K562 (cell line): Measurements from ENCODE around the gene RNF150. TPM values are rescaled to one million over a fixed set of nuclear protein-coding genes. Genes with fewer than 3 reads are reported as not detected.

Source experiments
- AFF1 ChIP-seq, 2 experiments: fragments of 450-650 bp; IDR thresholded peaks; 2 replicates each; pipeline ENCODE4 v1.6.1; 2018; ENCODE audit warnings: mild to moderate bottlenecking in 2 of 2, low read depth in 1 of 2; ENCODE audit not compliant: partially characterized antibody in 2 of 2
- E2F5 ChIP-seq: sonication (generic); formaldehyde crosslinking; IDR thresholded peaks from 2 replicates; pipeline ENCODE4 v1.8.0; 2022; ENCODE audit warnings: mild to moderate bottlenecking, missing genetic modification reagents
- FOXA3 ChIP-seq, 2 experiments: fragments of 450-650 bp in 1 of 2; sonication (generic) in 1 of 2; formaldehyde crosslinking; IDR thresholded peaks in 1 of 2; conservative IDR thresholded peaks in 1 of 2; 2 replicates each; pipeline versions ENCODE4 v1.4.0 to v1.8.0; 2020 to 2022; ENCODE audit warnings: mild to moderate bottlenecking in 2 of 2, missing genetic modification reagents in 1 of 2
- GATA2 ChIP-seq: sonication (generic); formaldehyde crosslinking; IDR thresholded peaks from 2 replicates; pipeline ENCODE4 v1.4.0; 2020; ENCODE audit warnings: mild to moderate bottlenecking, missing genetic modification reagents
- HNRNPL ChIP-seq: fragments of 200-400 bp; formaldehyde crosslinking; IDR thresholded peaks from 2 replicates; pipeline ENCODE4 v1.6.1; 2017; ENCODE audit warnings: low read depth, mild to moderate bottlenecking, low read length
- SLC30A9 ChIP-seq: fragments of 250-450 bp; sonication (Bioruptor Pico); IDR thresholded peaks from 2 replicates; pipeline ENCODE4 v1.8.0; 2022; ENCODE audit warnings: mild to moderate bottlenecking, moderate library complexity
- SMARCA5 ChIP-seq: fragments of 450-650 bp; IDR thresholded peaks from 2 replicates; pipeline ENCODE4 v1.6.1; 2016
- SNIP1 ChIP-seq: fragments of 450-650 bp; IDR thresholded peaks from 2 replicates; pipeline ENCODE4 v1.7.1; 2017; ENCODE audit warnings: low read depth, mild to moderate bottlenecking
- SRSF7 ChIP-seq: fragments of 200-400 bp; formaldehyde crosslinking; optimal IDR thresholded peaks from 2 replicates; pipeline ENCODE3; 2017; ENCODE audit warnings: mild to moderate bottlenecking, low read depth, low read length
- THAP12 ChIP-seq: fragments of 250-450 bp; sonication (Bioruptor Pico); IDR thresholded peaks from 2 replicates; pipeline ENCODE4 v1.9.0; 2021; ENCODE audit warnings: mild to moderate bottlenecking, inconsistent platforms
- ZBTB9 ChIP-seq: fragments of 450-650 bp; formaldehyde crosslinking; IDR thresholded peaks from 2 replicates; pipeline ENCODE4 v1.4.0; 2020; ENCODE audit warnings: mild to moderate bottlenecking, moderate library complexity
- ZFP36 ChIP-seq: fragments of 150-350 bp; IDR thresholded peaks from 2 replicates; pipeline ENCODE4 v1.6.1; 2018; ENCODE audit warnings: low read length, low read depth; ENCODE audit not compliant: partially characterized antibody
- ZNF766 ChIP-seq: fragments of 200-800 bp; sonication (Bioruptor generic); conservative IDR thresholded peaks from 2 replicates; pipeline ENCODE4 v1.6.1; 2016; ENCODE audit warnings: missing genetic modification characterization, missing compliant biosample characterization
- polyA plus RNA-seq, 8 experiments: library from polyadenylated mRNA; depleted of rRNA in 4 of 8; stranded (reverse) in 5 of 8; unstranded in 3 of 8; fragments of >200 nt; fragmentation: Nextera tagmentation in 2 of 8; fragmentation: Illumina TruSeq in 1 of 8; extraction: Ambion mirVana in 2 of 8; extraction: Trizol in 1 of 8; gene quantifications; 2 replicates each; pipeline versions ENCODE4 v1.2.1 to v1.2.3, GENCODE V29; 2011 to 2014; ENCODE audit warnings: inconsistent platforms in 1 of 8, missing spikeins in 1 of 8
- total RNA-seq, 7 experiments: library from RNA; depleted of rRNA in 6 of 7; stranded (reverse); fragments of >200 nt in 6 of 7; fragmentation: Illumina TruSeq in 2 of 7; extraction: Trizol in 2 of 7; gene quantifications; 2 replicates each; pipeline versions ENCODE4 v1.2.1 to v1.2.3, GENCODE V29; 2011 to 2021; ENCODE audit warnings: low replicate concordance in 1 of 7

RNF150 gene
- total and polyA plus RNA-seq, 9 of the 15 experiments (the other 6 are each of a cell fraction or from before 2014, with no cell fraction given) = 0.09 TPM; not detected in 8

GRCh38 chr4:141117935-141118334 is 15.3 kb downstream of the RNF150 start (continued):
- no peak for TF ChIP-seq ZNF766
- no peak for TF ChIP-seq SMARCA5
- TF ChIP-seq ZFP36 = no peak
- no peak for TF ChIP-seq FOXA3 (CRISPR knock-in tag; conservative IDR thresholded peaks at IDR 0.05 in 1 of 2, IDR thresholded peaks at IDR 0.05 in 1 of 2)
- no peak for TF ChIP-seq SNIP1
- TF ChIP-seq HNRNPL = no peak
- no peak for TF ChIP-seq AFF1 (IDR thresholded peaks at IDR 0.05; ENCODE audit: low read depth in 1 of 2, partially characterized antibody in 2 of 2)
- no peak for TF ChIP-seq GATA2 (CRISPR knock-in tag)
- no peak for TF ChIP-seq SRSF7
- TF ChIP-seq ZBTB9 (CRISPR knock-in tag) = no peak
- TF ChIP-seq SLC30A9 (CRISPR knock-in tag) = no peak
- TF ChIP-seq E2F5 (CRISPR knock-in tag) = no peak
- no peak for TF ChIP-seq THAP12
